ENCODE data around the gene CLIC1.
A peak's percentile ranks its signal among the peaks of the same experiment; 100 is the strongest.
"Not testable (repeated sequence)": the region's sequence is repeated elsewhere in the genome, so short reads cannot be mapped to it uniquely, and the experiment has no call there.

The CLIC1 gene

DNA sequence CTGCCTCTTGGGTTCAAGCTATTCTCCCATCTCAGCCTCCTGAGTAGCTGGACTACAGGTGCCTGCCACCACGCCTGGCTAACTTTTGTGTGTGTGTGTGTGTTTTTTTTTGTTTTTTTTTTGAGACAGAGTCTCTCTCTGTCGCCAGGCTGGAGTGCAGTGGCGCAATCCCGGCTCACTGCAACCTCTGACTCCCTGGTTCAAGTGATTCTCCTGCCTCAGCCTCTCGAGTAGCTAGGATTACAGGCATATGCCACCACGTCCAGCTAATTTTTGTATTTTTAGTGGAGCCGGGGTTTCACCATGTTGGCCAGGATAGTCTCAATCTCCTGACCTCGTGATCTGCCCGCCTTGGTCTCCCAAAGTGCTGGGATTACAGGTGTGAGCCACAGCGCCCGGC is 27.2 kb downstream of the CLIC1 start:
- not testable (repeated sequence) for H3K4me3 Mint-ChIP-seq, DNase-seq, H3K27me3 Mint-ChIP-seq, ATAC-seq, H3K9me3 Mint-ChIP-seq, H3K27ac Mint-ChIP-seq
- H3K4me1 Mint-ChIP-seq = peaks cover 12% of the 10 kb centered on the region

DNA sequence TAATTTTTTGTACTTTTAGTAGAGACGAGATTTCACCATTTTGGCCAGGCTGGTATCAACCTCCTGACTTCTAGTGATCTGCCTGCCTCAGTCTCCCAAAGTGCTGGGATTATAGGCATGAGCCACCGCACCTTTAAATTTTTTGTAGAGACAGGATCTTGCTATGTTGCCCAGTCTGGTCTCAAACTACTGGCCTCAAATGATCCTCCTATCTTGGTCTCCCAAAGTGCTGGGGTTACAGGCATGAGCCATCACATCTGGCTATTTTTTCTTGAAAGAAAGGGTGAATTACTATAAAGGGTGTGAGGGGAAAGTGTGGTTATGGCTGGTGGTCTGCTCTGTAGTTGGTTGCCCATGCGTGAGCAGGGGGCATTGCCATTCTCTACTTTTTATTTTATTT is 28.1 kb downstream of the CLIC1 start:
- Mint-ChIP-seq H3K27ac (no peak overlapping the region), H3K4me1 (peaks cover 14% of the 10 kb centered on the region), H3K9me3 (no peaks in the 10 kb centered on the region), H3K27me3 (peaks cover 7% of the 10 kb centered on the region), H3K4me3 (no peak overlapping the region)
- ATAC-seq (no peak), DNase-seq (no peak)

DNA sequence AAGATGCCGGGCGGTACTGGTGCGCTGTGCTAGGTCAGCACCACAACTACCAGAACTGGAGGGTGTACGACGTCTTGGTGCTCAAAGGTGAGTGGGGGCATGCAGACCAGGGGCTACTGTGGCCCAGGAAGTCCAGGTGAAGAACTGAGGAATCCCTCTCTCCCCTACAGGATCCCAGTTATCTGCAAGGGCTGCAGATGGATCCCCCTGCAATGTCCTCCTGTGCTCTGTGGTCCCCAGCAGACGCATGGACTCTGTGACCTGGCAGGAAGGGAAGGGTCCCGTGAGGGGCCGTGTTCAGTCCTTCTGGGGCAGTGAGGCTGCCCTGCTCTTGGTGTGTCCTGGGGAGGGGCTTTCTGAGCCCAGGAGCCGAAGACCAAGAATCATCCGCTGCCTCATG is 28.6 kb downstream of the CLIC1 start:
- H3K9me3 Mint-ChIP-seq = no peaks in the 10 kb centered on the region
- H3K4me3 Mint-ChIP-seq = no peak overlapping the region

DNA sequence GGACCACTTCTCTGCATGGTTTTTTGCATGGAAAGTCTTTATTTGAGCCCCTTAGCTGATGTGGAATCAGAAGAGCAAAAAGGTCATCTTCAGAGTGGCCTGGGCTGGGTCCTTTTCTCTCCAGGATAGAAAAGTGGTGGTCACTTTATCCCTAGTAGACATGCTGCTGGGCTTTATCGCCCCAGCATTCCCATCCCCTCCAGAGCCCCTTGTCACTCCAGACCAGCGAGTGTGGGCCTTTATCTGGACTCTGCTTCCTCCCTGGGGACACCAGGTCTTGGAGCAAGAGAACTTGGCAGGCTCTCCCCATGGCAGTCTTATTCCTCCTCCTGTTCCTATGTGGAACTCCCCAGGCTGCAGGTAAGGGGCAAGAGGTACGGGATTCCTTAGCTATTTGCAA is 29.7 kb downstream of the CLIC1 start, which contains the start of gene LY6G6F:
Gene LY6G6F (plus strand): TSS at position 268 of the 400 bp plus-strand sequence. CDS start 41 bp downstream, at position 309.
- Mint-ChIP-seq H3K9me3 (no peaks in the 10 kb centered on the region), H3K27ac (peak within 1 kb of the TSS in 1 of 2 donors; percentile 57), H3K4me3 (no peak within 1 kb of the TSS), H3K27me3 (no peaks in the 10 kb centered on the region), H3K4me1 (peaks cover 22% of the 10 kb centered on the region)
- ATAC-seq (no peak), DNase-seq (no peak)

More for the DNA sequence above, 28.6 kb downstream of the CLIC1 start:
- Mint-ChIP-seq H3K27me3 (peaks cover 7% of the 10 kb centered on the region), H3K4me1 (peaks cover 15% of the 10 kb centered on the region), H3K27ac (no peak overlapping the region)
- ATAC-seq (no peak), DNase-seq (no peak)

DNA sequence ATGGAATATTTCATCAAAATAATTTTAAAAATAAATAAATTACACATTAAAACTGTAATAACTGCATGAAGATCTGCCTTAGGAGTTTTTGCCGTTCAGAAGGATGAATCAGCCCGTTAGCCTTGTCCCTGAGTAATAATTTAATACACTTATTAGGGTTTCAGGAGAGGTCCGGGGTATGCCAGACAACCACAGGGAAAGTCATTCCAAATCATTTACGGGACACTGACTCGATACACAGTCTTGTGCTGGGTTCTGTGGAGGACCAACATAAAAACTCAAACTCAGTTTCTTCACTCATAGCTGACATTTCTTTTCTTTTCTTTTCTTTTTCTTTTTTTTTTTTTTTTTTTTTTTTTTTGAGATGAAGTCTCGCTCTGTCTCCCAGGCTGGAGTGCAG is 30.4 kb downstream of the CLIC1 start:
- Mint-ChIP-seq H3K9me3 (no peaks in the 10 kb centered on the region), H3K27ac (no peak overlapping the region), H3K27me3 (no peaks in the 10 kb centered on the region), H3K4me1 (peaks cover 24% of the 10 kb centered on the region), H3K4me3 (no peak overlapping the region)
- ATAC-seq (no peak), DNase-seq (no peak)

DNA sequence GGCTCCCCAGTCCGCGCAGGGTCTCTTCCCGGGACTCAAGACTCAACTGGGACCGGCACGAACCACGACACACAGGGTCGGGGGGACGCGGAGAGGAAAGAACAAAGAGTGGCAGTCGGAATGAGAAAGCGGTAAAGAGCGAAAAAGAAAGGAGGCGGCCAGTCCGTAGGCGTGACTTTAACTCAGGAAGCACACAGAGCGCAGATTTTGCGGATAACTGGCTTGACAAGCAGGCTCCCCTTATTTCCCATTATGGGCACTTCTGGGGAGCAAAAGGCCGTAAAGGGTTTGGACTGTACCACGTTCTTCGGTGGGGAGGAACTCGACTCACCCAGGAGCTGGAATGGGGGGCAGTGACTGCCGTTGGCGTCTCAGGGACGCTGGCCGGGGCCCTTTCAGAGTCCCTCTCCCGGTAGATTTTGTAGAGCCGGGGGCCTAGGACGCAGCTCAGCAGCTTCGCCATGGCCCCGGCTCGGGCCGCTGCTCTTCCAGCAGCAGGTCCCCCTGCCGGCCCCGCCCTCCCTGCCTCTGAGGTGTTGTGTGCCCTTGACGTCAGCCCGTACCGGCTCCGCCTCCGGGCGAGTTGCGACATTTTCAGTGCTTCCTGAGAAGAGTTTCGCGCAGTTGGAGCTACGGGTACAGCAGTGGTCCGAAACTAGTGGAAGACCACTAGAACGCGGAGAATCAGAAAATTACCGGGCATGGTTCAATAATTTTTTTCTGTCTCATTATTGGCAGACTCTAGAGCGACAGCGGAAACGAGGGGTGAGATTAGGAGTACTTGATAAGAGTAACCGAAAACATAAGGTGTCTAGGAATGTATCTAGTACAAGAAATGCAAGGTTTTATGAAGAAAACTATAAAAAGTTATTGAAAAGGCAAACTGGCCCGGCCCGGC is 33.3 kb downstream of the CLIC1 start, which contains the start of gene ABHD16A:
Gene ABHD16A (minus strand): TSS at position 506 of the 898 bp plus-strand sequence. CDS start 43 bp downstream, at position 463.
- peak; percentile 95 to 97 for DNase-seq
- Mint-ChIP-seq H3K27me3 (no peaks in the 10 kb centered on the region), H3K9me3 (no peaks in the 10 kb centered on the region), H3K27ac (peak within 1 kb of the TSS; percentile 91 to 98), H3K4me3 (peak within 1 kb of the TSS; percentile 96), H3K4me1 (peaks cover 25% of the 10 kb centered on the region)
- peak; percentile 98 for ATAC-seq

DNA sequence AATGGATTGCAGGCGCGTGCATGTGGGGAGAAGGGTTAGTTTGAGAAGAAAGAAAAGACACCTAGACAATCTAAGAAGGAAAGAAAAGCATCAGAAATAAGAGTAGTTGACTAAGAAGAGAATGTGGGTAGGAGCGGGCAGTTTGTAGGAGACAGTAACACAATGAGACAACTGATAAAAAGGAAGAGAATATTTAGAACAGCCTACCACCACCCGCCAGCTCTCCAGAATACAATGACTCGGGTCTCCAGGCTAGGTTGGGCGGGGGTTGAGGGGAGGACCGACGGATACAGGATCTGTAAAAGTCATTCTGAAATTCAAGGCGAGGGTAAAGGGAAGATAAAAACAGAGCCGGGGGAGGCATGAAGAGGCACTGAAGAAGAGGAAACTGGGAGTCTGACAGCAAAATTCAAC is 33.9 kb downstream of the CLIC1 start:
- Mint-ChIP-seq H3K27ac (peak overlapping the region; percentile 91 to 98), H3K9me3 (no peaks in the 10 kb centered on the region), H3K27me3 (no peaks in the 10 kb centered on the region), H3K4me3 (peak overlapping the region; percentile 96), H3K4me1 (peaks cover 31% of the 10 kb centered on the region)
- DNase-seq = no peak
- peak; percentile 22 for ATAC-seq

DNA sequence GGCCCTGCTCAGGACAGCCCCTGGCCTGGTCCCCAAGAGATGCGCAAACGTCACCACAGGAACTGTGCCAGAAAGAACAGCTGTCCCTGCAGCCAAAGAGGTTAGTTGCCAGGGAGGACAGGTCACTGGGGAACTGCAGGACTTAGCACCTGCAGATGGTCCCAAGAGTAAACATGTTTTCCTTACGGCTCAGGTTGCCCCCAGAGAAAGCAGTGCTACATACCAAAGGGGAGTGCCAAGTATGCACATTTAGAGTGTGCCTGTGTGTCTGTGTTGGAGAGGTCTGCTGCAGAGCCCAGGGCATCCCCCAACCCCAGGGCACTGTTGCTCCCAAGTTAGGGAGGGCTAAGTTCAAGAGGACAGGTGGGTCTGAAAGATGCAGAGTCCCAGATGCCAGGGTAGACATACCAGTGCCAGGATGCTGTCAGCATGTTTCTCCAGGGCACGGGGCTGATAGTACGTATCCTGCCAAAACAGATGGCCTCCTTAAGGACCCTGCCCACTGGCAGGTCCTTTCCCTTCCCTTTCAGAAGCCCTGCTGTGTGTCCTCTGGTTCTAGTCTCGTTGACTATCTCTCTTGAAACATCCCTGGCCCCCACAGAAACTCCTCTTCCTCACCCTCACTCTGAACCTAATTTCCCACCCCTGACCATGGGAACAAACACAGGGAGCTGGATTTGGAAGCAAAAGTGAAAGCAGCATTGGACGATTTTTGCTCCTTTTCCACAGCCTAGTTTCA is 34.5 kb downstream of the CLIC1 start:
- Mint-ChIP-seq H3K4me1 (peaks cover 33% of the 10 kb centered on the region), H3K4me3 (peak overlapping the region; percentile 96), H3K9me3 (no peaks in the 10 kb centered on the region), H3K27me3 (no peaks in the 10 kb centered on the region), H3K27ac (peak overlapping the region; percentile 91 to 98)
- DNase-seq (no peak), ATAC-seq (no peak)

DNA sequence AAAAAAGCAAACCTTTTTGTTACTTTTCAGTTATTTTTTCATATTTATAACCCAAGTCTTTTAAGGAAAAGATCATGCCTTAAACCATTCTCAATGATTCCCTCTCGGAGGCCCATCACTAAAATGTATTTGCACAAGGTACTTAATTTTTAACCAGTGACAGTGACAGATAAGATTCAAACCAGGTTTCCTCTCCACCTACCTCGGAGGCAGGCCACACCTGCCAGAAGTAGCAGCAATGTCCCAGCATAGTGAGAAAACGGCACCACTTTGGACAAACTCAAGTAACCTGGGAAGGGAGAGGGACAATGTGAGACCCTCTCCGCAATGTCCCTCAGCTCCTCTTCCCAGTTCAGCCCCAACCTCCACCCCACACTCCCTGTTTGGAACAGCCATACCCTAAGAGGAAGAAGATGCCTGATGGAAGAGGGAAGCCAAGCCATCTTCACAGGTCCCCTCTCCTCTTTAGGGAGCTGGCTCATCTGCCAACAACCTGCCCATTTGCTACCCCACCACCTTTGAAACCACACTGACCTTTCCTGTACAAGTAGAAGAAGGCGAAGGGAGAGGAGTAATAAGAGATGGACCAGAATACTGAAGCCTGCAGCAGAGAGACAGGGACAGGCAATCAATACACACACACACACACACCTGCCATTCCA is 35.5 kb downstream of the CLIC1 start:
- DNase-seq = no peak
- H3K9me3 Mint-ChIP-seq = no peaks in the 10 kb centered on the region
- no peaks in the 10 kb centered on the region for H3K27me3 Mint-ChIP-seq
- peaks cover 33% of the 10 kb centered on the region for H3K4me1 Mint-ChIP-seq
- ATAC-seq = no peak
- H3K4me3 Mint-ChIP-seq = peak overlapping the region; percentile 27 to 38
- no peak overlapping the region for H3K27ac Mint-ChIP-seq

DNA sequence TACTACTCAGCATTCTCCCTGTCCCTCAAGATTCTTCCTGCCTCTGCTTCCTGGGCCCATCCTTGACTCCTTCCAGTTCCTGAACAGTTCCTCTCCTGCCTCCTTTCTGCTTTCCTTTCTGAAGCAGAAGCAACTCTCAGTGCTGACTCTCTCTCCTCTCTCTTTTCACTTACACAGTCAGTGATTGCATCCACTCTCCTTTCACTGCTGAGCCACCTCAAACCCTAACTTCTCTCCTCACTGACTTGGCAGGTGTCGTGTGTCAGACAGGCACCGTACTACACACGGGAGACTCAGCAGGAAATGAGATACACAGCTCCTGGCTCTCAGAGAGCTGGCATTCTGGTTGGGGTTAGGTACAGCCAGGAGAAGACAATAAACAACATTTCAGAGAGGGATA is 38.8 kb downstream of the CLIC1 start:
- Mint-ChIP-seq H3K4me1 (peaks cover 25% of the 10 kb centered on the region), H3K27me3 (no peaks in the 10 kb centered on the region), H3K27ac (peak overlapping the region in 1 of 2 donors; percentile 36), H3K9me3 (no peaks in the 10 kb centered on the region), H3K4me3 (no peak overlapping the region)
- ATAC-seq (no peak), DNase-seq (no peak)

DNA sequence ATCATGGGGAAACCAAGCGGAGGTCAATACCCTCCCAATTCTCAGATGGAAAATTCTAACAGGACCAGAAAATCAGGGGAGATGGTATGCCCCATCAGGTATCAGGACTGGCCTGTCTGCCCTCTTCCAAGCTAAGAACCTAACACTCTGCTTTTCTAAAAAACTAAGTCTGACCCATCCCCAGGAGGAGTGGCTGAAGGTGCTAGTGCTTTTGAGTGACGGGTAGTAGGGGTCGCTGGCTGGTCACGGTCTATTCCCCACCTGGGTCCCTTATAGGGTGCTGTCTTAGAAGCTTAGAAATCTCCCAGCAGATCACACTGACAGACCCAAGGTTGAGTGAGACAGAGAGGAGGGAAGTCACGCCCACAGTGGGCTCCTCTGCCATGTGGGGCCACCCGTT is 42.8 kb downstream of the CLIC1 start:
- no peaks in the 10 kb centered on the region for H3K9me3 Mint-ChIP-seq

DNA sequence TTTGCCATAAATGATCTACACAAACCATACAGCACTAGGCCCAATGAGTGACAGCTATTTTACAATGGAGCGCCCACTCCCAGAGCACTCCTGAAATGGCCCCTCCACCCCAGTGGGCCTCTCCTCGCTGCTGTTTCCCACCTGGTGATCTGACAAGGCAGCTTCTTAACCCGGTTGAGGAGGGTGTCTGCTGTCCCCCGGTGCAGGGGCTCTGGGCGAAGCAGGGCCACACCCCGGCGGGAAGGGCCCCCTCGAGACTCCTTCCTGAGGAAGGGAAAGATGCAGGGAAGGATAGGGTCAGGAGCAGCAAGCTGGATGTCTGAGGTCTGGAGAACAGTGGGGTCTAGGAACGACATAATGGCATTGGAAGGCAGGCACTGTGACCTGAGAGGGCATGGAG is 43.4 kb downstream of the CLIC1 start:
- H3K27ac Mint-ChIP-seq = no peak overlapping the region
- no peak for ATAC-seq
- H3K27me3 Mint-ChIP-seq = no peaks in the 10 kb centered on the region
- no peaks in the 10 kb centered on the region for H3K9me3 Mint-ChIP-seq
- peaks cover 20% of the 10 kb centered on the region for H3K4me1 Mint-ChIP-seq
- no peak overlapping the region for H3K4me3 Mint-ChIP-seq
- no peak for DNase-seq

More for the DNA sequence above, 42.8 kb downstream of the CLIC1 start:
- Mint-ChIP-seq H3K27ac (no peak overlapping the region), H3K4me1 (peaks cover 22% of the 10 kb centered on the region), H3K4me3 (no peak overlapping the region), H3K27me3 (no peaks in the 10 kb centered on the region)
- ATAC-seq = no peak
- DNase-seq = no peak

DNA sequence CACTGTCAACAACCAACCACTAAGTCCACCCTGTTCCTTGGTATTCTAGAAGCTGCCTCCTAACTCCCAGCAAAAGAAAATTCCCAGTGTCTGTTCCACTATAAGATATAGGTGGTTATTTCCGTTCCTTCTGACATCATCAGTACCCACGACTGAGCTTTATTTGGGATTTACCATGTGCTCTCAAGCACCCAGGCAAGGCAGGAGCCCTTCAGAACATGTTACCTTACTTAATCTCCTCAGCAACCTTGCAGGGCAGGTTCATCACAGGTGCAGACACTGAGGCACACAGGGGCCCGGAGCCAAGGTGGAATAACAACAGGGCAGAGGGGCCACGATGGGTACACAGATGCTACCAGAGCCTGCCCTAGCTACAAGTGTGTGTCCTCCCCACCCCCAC is 44.0 kb downstream of the CLIC1 start:
- peaks cover 15% of the 10 kb centered on the region for H3K4me1 Mint-ChIP-seq
- H3K27me3 Mint-ChIP-seq = no peaks in the 10 kb centered on the region
- ATAC-seq (no peak), DNase-seq (no peak)
- no peak overlapping the region for H3K4me3 Mint-ChIP-seq
- no peaks in the 10 kb centered on the region for H3K9me3 Mint-ChIP-seq
- no peak overlapping the region for H3K27ac Mint-ChIP-seq

DNA sequence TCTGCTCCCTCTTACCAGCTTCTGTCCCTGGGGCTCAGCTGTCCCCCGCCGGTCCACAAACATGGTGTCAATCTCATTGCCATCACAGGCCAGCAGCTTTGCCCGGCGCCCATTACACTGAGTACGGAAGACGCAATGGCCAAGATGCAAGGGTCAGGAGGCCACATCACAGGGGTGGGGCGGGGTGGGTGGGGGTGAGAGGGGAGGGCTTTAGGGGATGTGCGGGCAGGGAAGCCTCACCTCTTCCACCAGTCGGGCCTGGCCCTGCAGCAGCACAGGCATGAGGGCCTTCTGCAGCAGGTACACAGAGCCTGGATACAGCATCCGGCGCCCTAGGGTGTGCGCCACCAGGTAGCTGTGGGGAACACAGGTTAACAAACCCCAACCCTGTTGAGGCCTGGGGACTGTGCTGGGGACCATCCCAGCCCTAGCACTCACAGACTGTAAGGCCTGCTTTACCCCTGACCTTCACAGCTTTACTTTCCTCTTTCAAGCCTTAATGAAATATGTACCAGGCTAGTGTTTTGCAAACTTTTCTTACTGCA is 44.7 kb downstream of the CLIC1 start:
- Mint-ChIP-seq H3K4me1 (peaks cover 13% of the 10 kb centered on the region), H3K27ac (peak overlapping the region; percentile 21 to 63), H3K9me3 (no peaks in the 10 kb centered on the region), H3K4me3 (no peak overlapping the region), H3K27me3 (no peaks in the 10 kb centered on the region)
- no peak for DNase-seq
- ATAC-seq = no peak

DNA sequence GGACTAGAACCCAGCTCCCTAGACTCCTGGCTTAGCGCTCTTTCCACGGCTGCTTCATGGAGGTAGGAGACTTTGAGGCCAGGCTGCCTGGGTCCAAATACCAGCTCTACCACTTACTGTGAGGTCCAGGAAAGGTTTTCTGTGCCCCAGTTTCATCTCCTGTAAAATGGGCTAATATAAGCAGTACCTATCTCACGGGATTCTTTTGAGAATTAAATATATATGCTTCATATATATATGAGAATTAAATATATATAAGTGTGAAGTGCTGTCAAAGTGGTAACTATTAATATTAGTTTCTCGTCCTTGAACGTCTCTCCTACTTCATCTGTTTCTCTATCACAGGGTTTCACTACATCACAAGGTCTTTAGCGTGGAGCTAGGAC is 45.3 kb downstream of the CLIC1 start:
- DNase-seq (no peak), ATAC-seq (no peak)
- Mint-ChIP-seq H3K27ac (no peak overlapping the region), H3K4me1 (peaks cover 13% of the 10 kb centered on the region), H3K4me3 (no peak overlapping the region), H3K27me3 (no peaks in the 10 kb centered on the region), H3K9me3 (no peaks in the 10 kb centered on the region)

Measured in stimulated activated naive CD8-positive, alpha-beta T cell treated with anti-CD3 and anti-CD28 coated beads, Interleukin-15, amount 100 ng/mL, for 72 hours (primary cell).